ENCODE measurements around the gene ELAC2.

DNA sequence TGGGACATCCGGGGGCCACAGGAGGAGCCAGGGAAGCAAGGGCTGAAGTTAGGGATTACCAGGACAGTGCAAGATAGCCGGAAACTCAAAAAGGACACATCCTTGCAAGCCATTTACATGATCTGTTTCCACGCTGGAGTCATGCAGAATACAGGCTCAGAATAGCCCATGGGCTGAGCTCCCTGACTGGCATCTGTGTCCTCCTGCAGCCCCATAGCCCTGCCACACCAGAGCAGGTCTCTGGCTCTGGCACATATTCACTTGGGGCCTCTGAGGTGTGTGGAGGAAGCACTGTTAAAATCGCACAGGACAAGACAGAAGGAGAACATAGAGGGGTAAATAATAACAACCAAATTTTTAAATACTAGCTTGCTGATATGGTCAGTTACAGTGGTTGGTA lies 65.8 kb downstream of the ELAC2 start:
- no peak for TF ChIP-seq CTCF (IDR thresholded peaks at IDR 0.05)
- TF ChIP-seq POLR2A (IDR thresholded peaks at IDR 0.05) = no peak
